ENCODE data around the gene AGTR2.
"Not testable (repeated sequence)": the region's sequence is repeated elsewhere in the genome, so short reads cannot be mapped to it uniquely, and the experiment has no call there.

The AGTR2 gene

DNA sequence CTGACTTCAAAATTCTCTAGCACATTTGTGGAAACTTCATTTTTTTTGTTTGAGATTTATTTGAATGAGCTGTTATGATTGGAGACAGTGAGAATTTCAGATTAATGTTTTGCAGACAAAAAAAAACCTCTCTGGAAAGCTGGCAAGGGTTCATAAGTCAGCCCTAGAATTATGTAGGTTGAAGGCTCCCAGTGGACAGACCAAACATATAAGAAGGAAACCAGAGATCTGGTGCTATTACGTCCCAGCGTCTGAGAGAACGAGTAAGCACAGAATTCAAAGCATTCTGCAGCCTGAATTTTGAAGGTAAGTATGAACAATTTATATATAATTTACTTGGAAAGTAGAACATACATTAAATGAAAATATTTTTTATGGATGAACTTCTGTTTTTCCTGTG, at the start of gene AGTR2:
AGTR2 (plus strand) TSS at position 234 of the 400 bp plus-strand sequence. CDS start 1,537 bp downstream, outside the sequence.
- no peak for DNase-seq (ENCODE audit: low read depth)

- no peak for DNase-seq (ENCODE audit: low read depth)
These were observed 35.3 kb upstream of the AGTR2 start for GRCh38 chrX:116135277-116135676.

GRCh38 chrX:116141270-116141669, 29.3 kb upstream of the AGTR2 start:
- not testable (repeated sequence) for DNase-seq (ENCODE audit: low read depth)

GRCh38 chrX:116142976-116143375, 27.6 kb upstream of the AGTR2 start:
- no peak for DNase-seq (ENCODE audit: low read depth)

DNA sequence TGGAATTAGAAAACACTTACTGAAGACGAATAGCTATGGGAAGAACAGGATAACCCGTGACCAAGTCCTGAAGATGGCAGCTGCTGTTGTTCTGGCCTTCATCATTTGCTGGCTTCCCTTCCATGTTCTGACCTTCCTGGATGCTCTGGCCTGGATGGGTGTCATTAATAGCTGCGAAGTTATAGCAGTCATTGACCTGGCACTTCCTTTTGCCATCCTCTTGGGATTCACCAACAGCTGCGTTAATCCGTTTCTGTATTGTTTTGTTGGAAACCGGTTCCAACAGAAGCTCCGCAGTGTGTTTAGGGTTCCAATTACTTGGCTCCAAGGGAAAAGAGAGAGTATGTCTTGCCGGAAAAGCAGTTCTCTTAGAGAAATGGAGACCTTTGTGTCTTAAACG, 2.4 kb downstream of the AGTR2 start:
- DNase-seq (ENCODE audit: low read depth): no peak

- no peak for DNase-seq (ENCODE audit: low read depth)
These were observed 10.8 kb downstream of the AGTR2 start for GRCh38 chrX:116181300-116181699.

- no peak for DNase-seq (ENCODE audit: low read depth)
These were observed 14.6 kb downstream of the AGTR2 start for GRCh38 chrX:116185163-116185562.

- no peak for DNase-seq (ENCODE audit: low read depth)
These were observed 24.1 kb downstream of the AGTR2 start for GRCh38 chrX:116194649-116195048.

DNA sequence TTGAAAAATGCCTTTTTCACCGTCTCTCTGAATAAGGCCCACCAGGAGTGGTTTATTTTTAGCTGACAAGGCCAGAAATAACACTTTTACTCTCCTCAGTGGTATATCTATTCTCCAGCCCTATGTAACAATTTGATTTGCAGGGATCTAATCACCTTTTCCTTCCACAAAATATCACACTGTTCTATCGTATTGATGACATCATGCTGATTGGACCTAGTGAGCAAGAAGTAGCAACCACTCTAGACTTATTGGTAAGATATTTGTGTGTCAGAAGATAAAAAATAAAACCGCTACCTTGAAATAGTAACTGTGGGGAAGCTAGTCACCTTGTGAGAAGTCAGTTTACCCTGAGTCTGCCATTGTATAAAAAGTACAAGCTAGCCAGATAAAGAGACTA, 27.7 kb downstream of the AGTR2 start:
- no peak for DNase-seq (ENCODE audit: low read depth)

- DNase-seq (ENCODE audit: low read depth): no peak
These were observed 28.3 kb downstream of the AGTR2 start for GRCh38 chrX:116198810-116199209.

- DNase-seq (ENCODE audit: low read depth): no peak
These were observed 34.4 kb downstream of the AGTR2 start for GRCh38 chrX:116204932-116205331.

- DNase-seq (ENCODE audit: low read depth): no peak
These were observed 42.7 kb downstream of the AGTR2 start for GRCh38 chrX:116213262-116213661.

- not testable (repeated sequence) for DNase-seq (ENCODE audit: low read depth)
These were observed 46.5 kb downstream of the AGTR2 start for GRCh38 chrX:116217080-116217479.

Measured in HS-27A (cell line).